Lung (tissue), 12 donors: Measurements from ENCODE around the gene FBXW2. TPM values are rescaled to one million over a fixed set of nuclear protein-coding genes. Genes with fewer than 3 reads are reported as not detected.

Source experiments
- ATAC-seq: fragments of 200-7000 bp; cut with Tn5 transposase; one replicate; pipeline ENCODE4 v1.9.1; 2020; ENCODE audit warnings: moderate number of reproducible peaks; ENCODE audit not compliant: insufficient read depth, low FRiP score
- DNase-seq, 3 donors: peaks; one replicate each; pipeline ENCODE4 v3.0.0-alpha.2; 2013 to 2017
- H3K27ac ChIP-seq, 2 donors: one replicate each; pipeline ENCODE4 v1.5.1; 2013; ENCODE audit warnings: mild to moderate bottlenecking in 2 of 2, moderate library complexity in 2 of 2, control low read depth in 1 of 2, inconsistent platforms in 1 of 2, low read depth in 1 of 2, low read length in 1 of 2
- H3K27me3 ChIP-seq, 3 donors: one replicate each; pipeline ENCODE4 v1.5.1; 2013; ENCODE audit warnings: low read length in 2 of 3; ENCODE audit not compliant: control insufficient read depth in 3 of 3, insufficient read depth in 3 of 3
- H3K36me3 ChIP-seq, 4 donors: one replicate each; pipeline ENCODE4 v1.5.1; 2013; ENCODE audit warnings: low read length in 4 of 4, mild to moderate bottlenecking in 1 of 4, moderate library complexity in 1 of 4; ENCODE audit not compliant: control insufficient read depth in 4 of 4, insufficient read depth in 4 of 4
- H3K4me1 ChIP-seq, 5 donors: one replicate each; pipeline ENCODE4 v1.5.1; 2013; ENCODE audit warnings: low read length in 5 of 5, mild to moderate bottlenecking in 2 of 5, moderate library complexity in 1 of 5; ENCODE audit not compliant: control insufficient read depth in 5 of 5, insufficient read depth in 5 of 5
- H3K4me3 ChIP-seq: one replicate; pipeline ENCODE4 v1.5.1; 2013; ENCODE audit warnings: mild to moderate bottlenecking, control low read depth, moderate library complexity
- H3K9ac ChIP-seq, 2 donors: one replicate each; pipeline ENCODE4 v1.5.1; 2013; ENCODE audit warnings: low read length in 2 of 2, control low read depth in 1 of 2; ENCODE audit not compliant: insufficient read depth in 1 of 2
- H3K9me3 ChIP-seq, 4 donors: one replicate each; pipeline ENCODE4 v1.5.1; 2013; ENCODE audit warnings: low read length in 3 of 4, mild to moderate bottlenecking in 1 of 4, moderate library complexity in 1 of 4; ENCODE audit not compliant: control insufficient read depth in 4 of 4, insufficient read depth in 3 of 4
- CTCF ChIP-seq: IDR thresholded peaks from 2 replicates; pipeline ENCODE4 v1.5.1; 2012; ENCODE audit warnings: mild to moderate bottlenecking; ENCODE audit errors: control extremely low read depth, extremely low read depth
- WGBS, 2 donors: extraction: QIAGEN DNeasy Blood & Tissue Kit; methylation state at CpG; one replicate each; pipeline ENCODE4 v1.1.7; 2013; 5-methylcytosine and 5-hydroxymethylcytosine counted together
- polyA plus RNA-seq, 2 donors: library from polyadenylated mRNA; stranded (reverse); fragments of 200-250 nt; gene quantifications; one replicate each; pipeline ENCODE4 v1.2.1, GENCODE V29; 2013
- total RNA-seq, 2 donors: library from RNA; depleted of rRNA in 1 of 2; stranded (reverse); fragments of >200 nt in 1 of 2; gene quantifications; one replicate each; pipeline ENCODE4 v1.2.1, GENCODE V29; 2014 to 2021
- donor health status: control.
- donor health status: control.
- donor health status: Bipolar disorder and iron deficiency.
- donor health status: healthy.
- donor health status: DM: yes; HTN: yes; CAD: no.

Gene FBXW2
- total and polyA plus RNA-seq, 4 donors, result 12.9 to 86.5 (median 48.2) TPM

GRCh38 chr9:120767451-120767850 lies 25.8 kb downstream of the FBXW2 start:
- DNase-seq (peak in 2 of 3 donors; percentile 10 to 43), ATAC-seq (peak; percentile 27)
- no peak for TF ChIP-seq CTCF
- Histone ChIP-seq H3K36me3 (peaks cover 21 to 50% (median 39%) of the 10 kb centered on the region in 4 donors), H3K9ac (no peak overlapping the region), H3K4me1 (peaks cover 0 to 12% (median 0%) of the 10 kb centered on the region in 5 donors), H3K27me3 (no peaks in the 10 kb centered on the region), H3K27ac (no peak overlapping the region), H3K4me3 (no peak overlapping the region), H3K9me3 (no peaks in the 10 kb centered on the region)
- WGBS, 2 donors, result 76 to 80% methylated on average over 3 of the region's 3 CpGs

GRCh38 chr9:120765910-120766425 lies 27.2 kb downstream of the FBXW2 start:
- no peak for ATAC-seq
- TF ChIP-seq CTCF, result no peak
- no peak for DNase-seq
- 96 to 98% methylated on average over 1 of the region's 1 CpG for WGBS, 2 donors
- H3K36me3 ChIP-seq, result peaks cover 23 to 49% (median 34%) of the 10 kb centered on the region in 4 donors
- H3K9ac ChIP-seq, result no peak overlapping the region
- H3K9me3 ChIP-seq, result no peaks in the 10 kb centered on the region
- no peak overlapping the region for H3K27ac ChIP-seq
- H3K4me3 ChIP-seq, result no peak overlapping the region
- H3K4me1 ChIP-seq, result peaks cover 0 to 12% (median 0%) of the 10 kb centered on the region in 5 donors
- H3K27me3 ChIP-seq, result no peaks in the 10 kb centered on the region

GRCh38 chr9:120764476-120764875 lies 28.7 kb downstream of the FBXW2 start:
- Histone ChIP-seq H3K27ac (no peak overlapping the region), H3K4me3 (no peak overlapping the region), H3K9ac (no peak overlapping the region), H3K36me3 (peaks cover 16 to 47% (median 32%) of the 10 kb centered on the region in 4 donors), H3K4me1 (peaks cover 0 to 12% (median 0%) of the 10 kb centered on the region in 5 donors), H3K27me3 (no peaks in the 10 kb centered on the region), H3K9me3 (no peaks in the 10 kb centered on the region)
- DNase-seq (no peak), ATAC-seq (no peak)
- 92% methylated on average over 11 of the region's 11 CpGs for WGBS, 2 donors
- TF ChIP-seq CTCF, result no peak

GRCh38 chr9:120761006-120761405 lies 32.2 kb downstream of the FBXW2 start:
- 81% methylated on average over 2 of the region's 2 CpGs for WGBS, 2 donors
- peaks cover 6 to 33% (median 18%) of the 10 kb centered on the region in 4 donors for H3K36me3 ChIP-seq

More at GRCh38 chr9:120761006-120761405, 32.2 kb downstream of the FBXW2 start:
- ATAC-seq (no peak), DNase-seq (no peak)
- Histone ChIP-seq H3K9ac (no peak overlapping the region), H3K4me3 (no peak overlapping the region), H3K27me3 (no peaks in the 10 kb centered on the region), H3K4me1 (peaks cover 0 to 2% (median 0%) of the 10 kb centered on the region in 5 donors), H3K9me3 (no peaks in the 10 kb centered on the region), H3K27ac (no peak overlapping the region)
- no peak for TF ChIP-seq CTCF
